ENCODE measurements around the gene CACNA1E.
"Not testable (repeated sequence)": the region's sequence is repeated elsewhere in the genome, so short reads cannot be mapped to it uniquely, and the experiment has no call there.

Gene CACNA1E

DNA sequence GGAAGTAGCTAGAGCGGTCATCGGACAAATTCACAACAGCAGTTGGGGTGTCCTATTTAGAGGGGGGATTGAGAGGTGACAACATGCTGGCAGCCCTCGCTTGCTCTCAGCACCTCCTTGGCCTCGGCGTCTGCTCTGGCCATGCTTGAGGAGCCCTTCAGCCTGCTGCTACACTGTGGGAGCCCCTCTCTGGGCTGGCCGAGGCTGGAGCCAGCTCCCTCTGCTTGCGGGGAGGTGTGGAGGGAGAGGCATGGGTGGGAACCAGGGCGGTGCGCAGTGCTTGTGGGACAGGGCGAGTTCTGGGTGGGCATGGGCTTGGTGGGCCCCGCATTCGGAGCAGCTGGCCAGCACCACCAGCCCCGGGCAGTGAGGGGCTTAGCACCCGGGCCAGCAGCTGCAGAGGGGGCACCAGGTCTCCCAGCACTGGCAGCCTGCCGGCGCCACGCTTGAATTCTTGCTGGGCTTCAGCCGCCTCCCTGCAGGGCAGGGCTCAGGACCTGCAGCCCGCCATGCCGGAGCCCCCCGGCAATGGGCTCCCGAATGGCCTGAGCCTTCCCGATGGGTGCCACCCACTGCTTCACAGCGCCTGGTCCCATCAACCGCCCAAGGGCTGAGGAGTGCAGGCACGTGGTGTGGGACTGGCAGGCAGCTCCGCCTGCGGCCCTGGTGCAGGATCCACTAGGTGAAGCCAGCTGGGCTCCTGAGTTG lies 349.0 kb downstream of the CACNA1E start:
- not testable (repeated sequence) for DNase-seq

- no peak for DNase-seq
Measured at GRCh38 chr1:181846001-181846645, 362.8 kb downstream of the CACNA1E start.

DNA sequence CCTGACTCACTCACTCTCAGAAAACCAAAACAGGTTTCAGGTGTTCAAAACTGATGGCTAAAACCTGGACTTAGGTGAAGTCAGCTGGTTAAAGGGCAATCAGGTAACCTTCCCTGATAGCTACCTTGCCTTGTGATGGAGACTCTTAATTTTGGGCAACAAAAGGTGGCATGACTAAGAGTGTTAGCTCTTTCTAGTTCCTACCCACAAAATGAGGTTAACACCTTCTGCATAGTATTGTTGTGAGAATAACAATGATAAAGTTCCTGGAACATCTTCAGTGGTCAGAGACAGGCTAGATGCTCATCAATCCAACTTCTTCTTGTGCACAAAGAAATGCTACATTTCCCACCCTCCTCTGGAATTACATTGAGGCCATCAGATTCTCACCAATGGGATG lies 363.4 kb downstream of the CACNA1E start:
- no peak for DNase-seq

GRCh38 chr1:181849071-181849470 lies 365.8 kb downstream of the CACNA1E start:
- DNase-seq = no peak

DNA sequence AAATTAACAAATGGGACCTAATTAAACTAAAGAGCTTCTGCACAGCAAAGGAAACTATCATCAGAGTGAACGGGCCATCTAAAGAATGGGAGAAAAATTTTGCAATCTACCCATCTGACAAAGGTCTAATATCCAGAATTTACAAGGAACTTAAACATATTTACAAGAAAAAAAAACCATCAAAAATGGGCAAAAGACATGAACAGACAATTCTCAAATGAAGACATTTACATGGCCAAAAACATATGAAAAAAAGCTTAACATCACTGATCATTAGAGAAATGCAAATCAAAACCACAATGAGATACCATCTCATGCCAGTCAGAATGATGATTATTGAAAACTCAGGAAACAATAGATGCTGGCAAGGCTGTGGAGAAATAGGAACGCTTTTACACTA lies 370.9 kb downstream of the CACNA1E start:
- not testable (repeated sequence) for DNase-seq

DNA sequence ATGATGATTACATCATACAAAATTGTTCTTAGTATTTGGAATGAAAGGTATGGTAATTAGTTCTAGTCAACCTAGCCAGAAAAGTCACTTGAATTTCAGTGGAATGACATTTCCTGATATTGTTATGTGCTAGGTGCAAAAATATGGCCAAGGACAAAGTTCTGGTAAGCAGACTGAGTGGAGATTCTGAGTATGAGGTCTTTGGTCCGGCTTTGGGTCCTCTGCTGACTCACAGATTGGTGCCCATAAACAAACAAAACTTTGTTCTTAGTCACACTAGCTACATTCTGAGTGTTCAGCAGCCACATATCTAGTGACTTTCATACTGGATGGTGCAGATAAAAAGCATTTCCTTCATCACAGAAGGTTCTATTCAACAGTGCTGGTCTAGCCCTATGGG lies 372.1 kb downstream of the CACNA1E start:
- DNase-seq = no peak

Data from DMS153 (cell line).